ENCODE measurements around the gene FAM209B. TPM values are rescaled to one million over a fixed set of nuclear protein-coding genes. Genes with fewer than 3 reads are reported as not detected.
"Not testable (repeated sequence)": the region's sequence is repeated elsewhere in the genome, so short reads cannot be mapped to it uniquely, and the experiment has no call there.

Gene FAM209B
- total RNA-seq, 1 experiment from 2014 or later = not detected

DNA sequence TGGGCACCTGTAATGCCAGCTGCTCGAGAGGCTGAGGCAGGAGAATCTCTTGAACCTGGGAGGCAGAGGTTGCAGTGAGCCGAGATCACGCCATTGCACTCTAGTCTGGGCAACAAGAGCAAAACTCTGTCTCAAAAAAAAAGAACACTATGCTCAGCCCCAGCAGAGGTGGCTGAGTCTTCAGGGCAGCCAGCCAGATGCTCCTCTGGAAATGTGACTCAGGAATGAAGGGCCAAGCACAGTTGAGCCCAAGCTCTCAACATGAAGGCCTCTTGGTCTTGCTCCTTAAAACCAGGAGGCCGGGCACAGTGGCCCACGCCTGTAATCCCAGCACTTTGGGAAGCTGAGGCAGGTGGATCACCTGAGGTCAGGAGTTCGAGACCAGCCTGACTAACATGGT lies 31.5 kb downstream of the FAM209B start:
- H3K9me3 ChIP-seq (replicated peaks); H3K4me1 ChIP-seq (replicated peaks); H3K27me3 ChIP-seq (replicated peaks); H3K4me3 ChIP-seq; H3K36me3 ChIP-seq; H3K27ac ChIP-seq; DNase-seq (ENCODE audit: low read depth in 1 of 2, low spot score in 2 of 2): not testable (repeated sequence)

DNA sequence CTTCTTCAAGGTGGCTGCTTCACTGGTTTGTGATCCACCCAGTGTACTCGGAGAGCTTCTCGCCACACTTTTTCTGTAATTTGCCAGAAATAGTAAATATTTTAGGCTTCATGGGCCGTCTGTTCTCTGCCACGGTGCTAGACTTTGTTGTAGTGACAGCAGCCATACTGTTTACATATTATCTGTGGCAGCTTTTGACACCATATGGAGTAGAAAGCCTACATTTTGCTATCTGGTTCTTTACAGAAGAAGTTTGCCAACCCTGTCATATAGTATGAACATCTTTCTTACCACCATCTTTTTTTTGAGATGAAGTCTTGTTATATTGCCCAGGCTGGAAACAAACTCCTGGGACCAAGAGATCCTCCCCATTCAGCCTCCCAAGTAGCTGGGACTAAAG lies 32.5 kb downstream of the FAM209B start:
- no peak for DNase-seq (ENCODE audit: low read depth in 1 of 2, low spot score in 2 of 2)
- no peaks in the 10 kb centered on the region for H3K4me1 ChIP-seq (replicated peaks)
- H3K36me3 ChIP-seq = no peaks in the 10 kb centered on the region
- no peaks in the 10 kb centered on the region for H3K27me3 ChIP-seq (replicated peaks)
- no peak overlapping the region for H3K27ac ChIP-seq
- H3K9me3 ChIP-seq (replicated peaks) = peaks cover 3% of the 10 kb centered on the region; the same call in 1 of the 2 replicates
- no peak overlapping the region for H3K4me3 ChIP-seq

DNA sequence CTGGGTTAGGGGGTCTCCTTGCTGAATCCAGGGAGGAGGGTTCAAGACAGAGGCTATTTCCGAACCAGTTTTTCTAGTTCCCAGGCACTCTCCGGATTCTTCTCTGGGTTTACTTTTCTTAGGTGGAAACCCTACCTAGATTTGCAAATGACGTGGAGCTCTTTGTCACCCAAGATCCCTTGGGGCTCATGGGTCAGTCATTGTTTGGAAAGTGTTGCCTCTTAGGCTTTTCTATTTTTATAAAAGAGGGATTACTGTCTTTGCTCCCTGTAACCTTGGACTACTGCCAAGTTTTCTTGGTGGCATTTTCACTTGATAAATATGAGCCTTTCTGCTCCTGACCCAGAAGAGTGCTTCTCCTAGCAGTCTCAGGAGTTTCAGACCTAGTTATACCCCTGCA lies 33.6 kb downstream of the FAM209B start:
- DNase-seq (ENCODE audit: low read depth in 1 of 2, low spot score in 2 of 2) = no peak
- no peak overlapping the region for H3K4me3 ChIP-seq
- H3K36me3 ChIP-seq = no peaks in the 10 kb centered on the region
- H3K27ac ChIP-seq = no peak overlapping the region
- peaks cover 3% of the 10 kb centered on the region; the same call in 1 of the 2 replicates for H3K9me3 ChIP-seq (replicated peaks)
- no peaks in the 10 kb centered on the region for H3K4me1 ChIP-seq (replicated peaks)
- no peaks in the 10 kb centered on the region for H3K27me3 ChIP-seq (replicated peaks)

DNA sequence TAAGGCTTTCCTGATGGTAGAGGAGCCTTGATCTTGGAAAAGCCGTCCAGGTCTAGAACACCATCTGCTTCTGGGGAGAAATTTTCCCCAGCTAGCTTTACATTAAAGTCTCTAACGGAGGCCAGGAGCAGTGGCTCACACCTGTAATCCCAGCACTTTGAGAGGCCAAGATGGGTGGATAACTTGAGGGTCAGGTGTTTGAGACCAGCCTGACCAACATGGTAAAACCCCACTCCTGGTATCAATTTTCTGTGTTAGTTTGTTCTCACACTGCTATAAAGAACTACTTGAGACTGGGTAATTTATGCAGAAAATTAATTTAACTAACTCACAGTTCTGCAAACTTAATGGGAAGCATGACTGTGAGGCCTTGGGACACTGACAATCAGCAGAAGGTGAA lies 37.8 kb downstream of the FAM209B start:
- no peaks in the 10 kb centered on the region for H3K4me1 ChIP-seq (replicated peaks)
- H3K27ac ChIP-seq = no peak overlapping the region
- H3K4me3 ChIP-seq = no peak overlapping the region
- DNase-seq (ENCODE audit: low read depth in 1 of 2, low spot score in 2 of 2) = no peak
- H3K36me3 ChIP-seq = no peaks in the 10 kb centered on the region
- no peaks in the 10 kb centered on the region for H3K27me3 ChIP-seq (replicated peaks)
- peaks cover 3% of the 10 kb centered on the region; the same call in 1 of the 2 replicates for H3K9me3 ChIP-seq (replicated peaks)

DNA sequence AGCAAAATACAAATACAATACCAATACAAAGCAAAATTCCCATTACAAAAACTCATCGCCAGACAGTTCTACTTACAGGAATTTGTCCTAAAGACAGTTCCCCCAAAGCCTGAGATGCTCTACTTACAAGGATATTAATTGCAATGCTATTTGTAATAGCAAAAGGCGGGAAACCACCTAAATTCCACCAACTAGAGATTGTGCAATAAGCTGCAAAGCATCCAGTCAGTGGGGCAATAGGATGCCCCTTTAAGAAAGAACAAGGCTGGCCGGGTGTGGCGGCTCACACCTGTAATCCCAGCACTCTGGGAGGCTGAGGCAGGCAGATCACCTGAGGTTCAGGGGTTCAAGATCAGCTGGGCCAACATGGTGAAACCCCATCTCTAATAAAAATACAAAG lies 39.1 kb downstream of the FAM209B start:
- H3K4me3 ChIP-seq = no peak overlapping the region
- no peaks in the 10 kb centered on the region for H3K36me3 ChIP-seq
- no peak overlapping the region for H3K27ac ChIP-seq
- no peak for DNase-seq (ENCODE audit: low read depth in 1 of 2, low spot score in 2 of 2)
- H3K4me1 ChIP-seq (replicated peaks) = no peaks in the 10 kb centered on the region
- H3K27me3 ChIP-seq (replicated peaks) = no peaks in the 10 kb centered on the region
- peaks cover 3% of the 10 kb centered on the region; the same call in 1 of the 2 replicates for H3K9me3 ChIP-seq (replicated peaks)

DNA sequence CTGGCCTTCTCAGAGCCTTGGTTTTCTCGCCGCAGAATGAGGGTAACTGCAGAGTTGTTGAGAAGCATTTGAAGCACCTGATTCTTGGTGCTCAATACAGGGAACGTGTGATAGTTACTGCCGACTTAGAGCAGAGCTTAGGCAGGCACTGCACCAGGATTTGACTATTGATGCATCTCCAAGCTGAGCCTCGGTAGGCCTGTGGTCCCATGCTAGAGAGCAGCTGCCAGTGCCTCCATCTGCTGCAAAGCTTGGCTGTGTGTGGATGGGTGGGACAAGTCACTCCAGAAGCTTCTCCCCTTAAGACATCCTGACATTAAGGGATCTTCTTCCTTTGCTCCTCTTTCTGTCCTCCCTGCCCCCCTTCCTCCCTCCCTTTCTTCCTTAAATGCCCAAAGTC lies 40.9 kb downstream of the FAM209B start:
- H3K4me3 ChIP-seq = no peak overlapping the region
- peaks cover 3% of the 10 kb centered on the region; the same call in 1 of the 2 replicates for H3K9me3 ChIP-seq (replicated peaks)
- H3K4me1 ChIP-seq (replicated peaks) = no peaks in the 10 kb centered on the region
- no peak overlapping the region for H3K27ac ChIP-seq
- H3K27me3 ChIP-seq (replicated peaks) = no peaks in the 10 kb centered on the region
- no peak for DNase-seq (ENCODE audit: low read depth in 1 of 2, low spot score in 2 of 2)
- no peaks in the 10 kb centered on the region for H3K36me3 ChIP-seq

DNA sequence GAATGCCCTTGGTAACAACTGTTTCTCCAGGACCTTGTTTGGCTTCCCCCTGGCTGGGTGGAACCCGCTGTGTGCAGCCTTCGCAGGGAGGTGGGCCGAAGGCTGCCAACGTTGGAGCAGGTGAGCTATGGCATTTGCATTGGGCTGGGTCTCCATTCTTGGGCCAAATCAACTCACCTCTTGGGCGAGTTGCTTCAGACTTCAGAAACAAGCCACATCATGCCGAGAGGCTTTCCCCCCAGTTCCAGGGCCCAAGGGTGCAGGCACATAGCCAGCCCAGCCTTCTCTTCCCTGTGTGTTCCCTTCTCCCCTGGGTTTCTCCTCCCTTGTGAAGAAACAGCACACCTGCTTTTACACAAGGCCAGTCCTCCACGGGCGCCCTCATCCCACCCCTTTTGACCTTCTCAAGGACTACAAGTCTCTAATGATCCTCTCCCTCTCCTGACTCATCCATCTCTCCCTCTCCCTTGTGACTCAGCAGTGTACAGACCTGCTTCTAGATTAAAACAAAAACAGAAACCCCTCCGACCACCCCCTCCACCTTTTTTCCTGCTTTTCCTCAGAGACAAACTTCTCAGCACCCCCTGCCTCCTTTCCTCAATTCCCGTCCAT lies 41.6 kb downstream of the FAM209B start:
- Histone ChIP-seq H3K27me3 (replicated peaks) (no peaks in the 10 kb centered on the region), H3K4me3 (no peak overlapping the region), H3K9me3 (replicated peaks) (peaks cover 3% of the 10 kb centered on the region; the same call in 1 of the 2 replicates), H3K27ac (no peak overlapping the region), H3K36me3 (no peaks in the 10 kb centered on the region), H3K4me1 (replicated peaks) (no peaks in the 10 kb centered on the region)
- DNase-seq (ENCODE audit: low read depth in 1 of 2, low spot score in 2 of 2) = no peak

DNA sequence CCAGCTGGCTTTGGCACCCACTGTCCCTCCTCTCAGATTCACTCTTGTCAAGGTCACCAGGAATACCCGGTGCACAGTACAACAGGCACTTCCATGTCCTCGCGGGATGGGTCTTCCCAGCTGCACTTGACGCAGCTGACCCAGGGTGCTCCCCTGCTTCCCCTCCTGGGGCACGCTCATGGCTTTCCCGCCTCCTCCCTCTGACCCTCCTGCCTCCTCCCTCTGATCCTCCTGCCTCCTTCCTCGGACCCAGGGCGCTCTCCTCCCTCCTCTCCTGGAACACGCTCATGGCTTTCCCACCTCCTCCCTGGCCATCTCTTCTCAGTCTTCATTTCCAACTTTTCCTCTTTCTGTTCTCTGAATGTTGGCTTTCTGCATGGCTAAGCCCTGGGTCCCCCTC lies 42.1 kb downstream of the FAM209B start:
- Histone ChIP-seq H3K9me3 (replicated peaks) (no peaks in the 10 kb centered on the region), H3K36me3 (no peaks in the 10 kb centered on the region), H3K27ac (no peak overlapping the region), H3K27me3 (replicated peaks) (no peaks in the 10 kb centered on the region), H3K4me3 (no peak overlapping the region), H3K4me1 (replicated peaks) (no peaks in the 10 kb centered on the region)
- no peak for DNase-seq (ENCODE audit: low read depth in 1 of 2, low spot score in 2 of 2)

DNA sequence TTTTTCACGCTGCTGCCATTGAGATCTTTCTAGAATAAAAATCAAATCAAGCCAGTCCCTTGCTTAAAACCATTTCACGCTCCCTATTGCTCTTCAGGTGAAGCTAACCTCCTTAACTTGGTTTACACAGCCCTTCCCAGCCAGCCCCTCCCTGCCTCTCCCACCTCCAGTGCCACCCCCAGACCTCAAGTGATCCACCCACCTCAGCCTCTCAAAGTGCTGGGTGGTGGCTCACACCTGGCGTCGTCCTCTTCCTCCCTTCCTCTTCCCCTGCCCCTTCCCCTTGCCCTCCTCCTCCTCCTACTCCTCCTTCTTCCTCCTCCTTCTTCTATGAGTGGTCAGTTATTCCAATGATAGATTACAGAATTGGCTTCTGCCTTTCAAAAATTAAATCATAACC lies 42.9 kb downstream of the FAM209B start:
- no peak overlapping the region for H3K4me3 ChIP-seq
- DNase-seq (ENCODE audit: low read depth in 1 of 2, low spot score in 2 of 2) = no peak

DNA sequence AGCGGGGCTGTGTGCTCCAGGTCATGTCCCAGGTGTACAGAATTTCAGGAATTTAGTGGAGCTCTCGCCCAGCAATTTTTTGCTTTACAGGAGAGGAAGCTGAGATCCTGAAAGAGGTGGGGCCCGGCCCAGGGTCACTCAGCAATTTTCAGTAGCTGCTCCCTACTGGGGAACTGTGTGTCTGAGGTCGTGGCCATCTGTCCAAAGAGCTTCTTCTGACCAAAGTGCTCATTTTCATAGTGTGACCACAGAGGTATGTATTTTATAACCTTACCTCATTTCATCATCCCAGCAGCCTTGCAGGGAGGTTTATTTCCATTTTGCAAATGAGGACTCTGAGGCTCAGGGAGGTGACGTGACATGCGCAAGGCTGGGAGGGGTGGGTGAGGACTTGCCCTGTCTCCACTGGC lies 46.3 kb downstream of the FAM209B start:
- Histone ChIP-seq H3K4me3 (no peak overlapping the region), H3K36me3 (no peaks in the 10 kb centered on the region), H3K27me3 (replicated peaks) (peaks cover 18% of the 10 kb centered on the region; the same call in 1 of the 2 replicates), H3K9me3 (replicated peaks) (no peaks in the 10 kb centered on the region), H3K27ac (no peak overlapping the region), H3K4me1 (replicated peaks) (no peaks in the 10 kb centered on the region)
- DNase-seq (ENCODE audit: low read depth in 1 of 2, low spot score in 2 of 2) = no peak

More for the DNA sequence above, 42.9 kb downstream of the FAM209B start:
- no peaks in the 10 kb centered on the region for H3K9me3 ChIP-seq (replicated peaks)
- H3K27ac ChIP-seq = no peak overlapping the region
- no peaks in the 10 kb centered on the region for H3K36me3 ChIP-seq
- H3K27me3 ChIP-seq (replicated peaks) = no peaks in the 10 kb centered on the region
- no peaks in the 10 kb centered on the region for H3K4me1 ChIP-seq (replicated peaks)

DNA sequence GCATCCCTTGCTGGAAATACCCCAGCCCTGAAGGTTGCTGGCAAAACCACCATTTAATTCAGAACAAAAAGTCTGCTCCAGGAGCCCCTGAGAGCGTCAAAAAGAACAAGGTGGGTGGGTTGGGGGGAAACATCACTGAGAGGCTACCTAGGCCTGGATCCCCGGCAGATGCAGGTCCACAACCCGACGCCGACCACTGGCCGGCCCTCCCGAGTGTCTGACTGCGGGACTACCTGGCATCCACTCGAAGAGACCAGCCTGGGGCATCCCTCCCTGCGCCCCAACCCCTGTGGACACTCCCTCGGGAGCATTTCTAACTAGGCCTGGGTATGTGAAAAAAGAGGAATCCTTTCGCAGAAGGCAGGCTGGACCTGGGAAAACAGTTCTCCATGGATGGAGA lies 47.2 kb downstream of the FAM209B start:
- H3K36me3 ChIP-seq = no peaks in the 10 kb centered on the region
- no peaks in the 10 kb centered on the region for H3K9me3 ChIP-seq (replicated peaks)
- peaks cover 22% of the 10 kb centered on the region for H3K27me3 ChIP-seq (replicated peaks)
- H3K27ac ChIP-seq = no peak overlapping the region
- no peaks in the 10 kb centered on the region for H3K4me1 ChIP-seq (replicated peaks)
- no peak overlapping the region for H3K4me3 ChIP-seq
- DNase-seq (ENCODE audit: low read depth in 1 of 2, low spot score in 2 of 2) = no peak

DNA sequence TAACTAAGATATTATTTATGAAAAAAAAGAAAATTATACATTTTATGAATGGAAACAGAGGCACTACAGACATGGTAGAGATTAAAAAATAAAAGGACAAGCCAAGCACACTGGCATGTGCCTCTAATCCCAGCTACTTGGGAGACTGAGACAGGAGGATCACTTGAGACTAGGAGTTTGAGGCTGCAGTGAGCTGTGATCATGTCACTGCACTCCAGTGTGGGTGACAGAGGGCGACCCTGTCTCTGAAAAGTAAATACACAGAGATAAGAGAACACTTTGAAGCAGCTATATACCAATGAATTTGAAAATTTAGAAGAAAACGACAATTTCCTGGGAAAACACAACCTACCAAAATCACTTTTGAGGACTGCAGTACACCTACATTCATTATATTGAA lies 48.7 kb downstream of the FAM209B start:
- H3K9me3 ChIP-seq (replicated peaks) = no peaks in the 10 kb centered on the region
- H3K4me3 ChIP-seq = no peak overlapping the region
- no peaks in the 10 kb centered on the region for H3K4me1 ChIP-seq (replicated peaks)
- no peak for DNase-seq (ENCODE audit: low read depth in 1 of 2, low spot score in 2 of 2)
- H3K36me3 ChIP-seq = no peaks in the 10 kb centered on the region
- H3K27ac ChIP-seq = no peak overlapping the region
- H3K27me3 ChIP-seq (replicated peaks) = peaks cover 22% of the 10 kb centered on the region

DNA sequence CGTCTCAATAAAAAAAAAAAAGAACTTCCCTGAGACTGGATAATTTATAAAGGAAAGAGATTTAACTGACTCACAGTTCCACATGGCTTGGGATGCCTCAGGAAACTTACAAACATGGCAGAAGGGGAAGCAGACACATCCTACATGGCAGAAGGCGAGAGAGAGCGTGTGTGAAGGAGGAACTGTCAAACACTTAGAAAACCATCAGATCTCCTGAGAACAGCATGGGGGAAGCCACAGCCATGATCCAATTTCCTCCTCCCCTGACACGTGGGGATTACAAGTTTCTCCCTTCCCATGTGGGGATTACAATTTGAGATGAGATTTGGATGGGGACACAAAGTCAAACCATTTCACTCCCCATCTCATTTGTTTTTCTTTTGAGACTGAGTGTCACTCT lies 49.5 kb downstream of the FAM209B start:
- no peaks in the 10 kb centered on the region for H3K9me3 ChIP-seq (replicated peaks)
- H3K27me3 ChIP-seq (replicated peaks) = peaks cover 22% of the 10 kb centered on the region
- H3K4me1 ChIP-seq (replicated peaks) = no peaks in the 10 kb centered on the region
- H3K36me3 ChIP-seq = no peaks in the 10 kb centered on the region
- no peak overlapping the region for H3K27ac ChIP-seq
- DNase-seq (ENCODE audit: low read depth in 1 of 2, low spot score in 2 of 2) = no peak
- H3K4me3 ChIP-seq = no peak overlapping the region

DNA sequence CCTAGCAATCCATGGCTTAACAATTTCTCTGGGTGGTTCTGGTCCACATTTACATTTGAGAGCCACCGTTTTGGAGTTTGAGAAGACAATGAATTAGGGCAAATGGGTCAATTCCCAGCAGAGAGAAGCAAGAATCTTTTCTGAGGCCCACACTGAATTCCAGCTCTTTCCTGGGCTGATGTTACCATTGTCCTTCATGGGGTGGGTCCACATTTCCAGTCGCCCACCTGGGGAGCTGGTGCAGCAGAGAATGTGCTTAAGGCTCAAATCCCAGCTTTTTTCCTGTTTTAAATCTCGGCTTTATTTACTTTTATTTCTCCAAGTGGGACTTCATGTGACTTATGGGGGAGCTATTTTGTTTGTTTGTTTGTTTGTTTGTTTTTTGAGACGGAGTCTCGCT lies 51.9 kb downstream of the FAM209B start:
- Histone ChIP-seq H3K27ac (no peak overlapping the region), H3K27me3 (replicated peaks) (peaks cover 22% of the 10 kb centered on the region), H3K36me3 (no peaks in the 10 kb centered on the region), H3K4me1 (replicated peaks) (no peaks in the 10 kb centered on the region), H3K9me3 (replicated peaks) (no peaks in the 10 kb centered on the region), H3K4me3 (no peak overlapping the region)
- DNase-seq (ENCODE audit: low read depth in 1 of 2, low spot score in 2 of 2) = no peak

Data from SJSA1 (cell line).